Neural progenitor cell (in vitro differentiated cells): ENCODE measurements around the gene MAD2L1BP. TPM values are rescaled to one million over a fixed set of nuclear protein-coding genes. Genes with fewer than 3 reads are reported as not detected.

ENCODE experiments used
- DNase-seq: peaks from one replicate; pipeline ENCODE4 v3.0.0-alpha.2; 2016; ENCODE audit warnings: low spot score
- H2AFZ ChIP-seq: fragments of 200-600 bp; sonication (generic); replicated peaks from 2 replicates; pipeline ENCODE4 v1.6.1; 2016; ENCODE audit warnings: antibody characterized with exemption
- H3F3A ChIP-seq: fragments of 200-600 bp; sonication (generic); 2 replicates; pipeline ENCODE4 v1.6.1; 2016; ENCODE audit warnings: antibody characterized with exemption, low read depth
- H3K27ac ChIP-seq: fragments of 200-600 bp; sonication (generic); 2 replicates; pipeline ENCODE4 v1.5.1; 2016; ENCODE audit warnings: mild to moderate bottlenecking
- H3K27me3 ChIP-seq: fragments of 200-600 bp; sonication (generic); 2 replicates; pipeline ENCODE4 v1.6.1; 2016; ENCODE audit warnings: mild to moderate bottlenecking, moderate library complexity
- H3K36me3 ChIP-seq: fragments of 200-600 bp; sonication (generic); 2 replicates; pipeline ENCODE4 v1.5.1; 2016
- H3K4me1 ChIP-seq: fragments of 200-600 bp; sonication (generic); 2 replicates; pipeline ENCODE4 v1.6.1; 2016; ENCODE audit warnings: mixed run types
- H3K4me2 ChIP-seq: fragments of 200-600 bp; sonication (generic); 2 replicates; pipeline ENCODE4 v1.6.1; 2016
- H3K4me3 ChIP-seq: fragments of 200-600 bp; sonication (generic); 2 replicates; pipeline ENCODE4 v1.5.1; 2016
- H3K79me2 ChIP-seq: fragments of 200-600 bp; sonication (generic); 2 replicates; pipeline ENCODE4 v1.6.1; 2016; ENCODE audit warnings: low read depth
- H3K9ac ChIP-seq: fragments of 200-600 bp; sonication (generic); 2 replicates; pipeline ENCODE4 v1.6.1; 2016
- H3K9me3 ChIP-seq: fragments of 200-600 bp; sonication (generic); 2 replicates; pipeline ENCODE4 v1.5.1; 2016; ENCODE audit warnings: low read depth
- H4K20me1 ChIP-seq: fragments of 200-600 bp; sonication (generic); 2 replicates; pipeline ENCODE4 v1.6.1; 2016; ENCODE audit warnings: low read depth
- H3K27ac Mint-ChIP-seq: 3 replicates; pipeline ENCODE4 v1.8.0; 2021; ENCODE audit warnings: mixed read lengths
- H3K27me3 Mint-ChIP-seq: 2 replicates; pipeline ENCODE4 v1.8.0; 2022; ENCODE audit warnings: low read depth, mild to moderate bottlenecking, inconsistent platforms, moderate library complexity, mixed read lengths; ENCODE audit not compliant: insufficient read depth
- H3K36me3 Mint-ChIP-seq: 3 replicates; pipeline ENCODE4 v1.8.0; 2021; ENCODE audit warnings: mixed read lengths
- H3K4me1 Mint-ChIP-seq: 3 replicates; pipeline ENCODE4 v1.8.0; 2021; ENCODE audit warnings: mixed read lengths
- H3K4me3 Mint-ChIP-seq: 3 replicates; pipeline ENCODE4 v1.8.0; 2021; ENCODE audit warnings: mild to moderate bottlenecking, moderate library complexity, mixed read lengths
- H3K9me3 Mint-ChIP-seq: 3 replicates; pipeline ENCODE4 v1.8.0; 2020; ENCODE audit warnings: mixed read lengths
- CTCF ChIP-seq: fragments of 200-600 bp; sonication (generic); IDR thresholded peaks from 2 replicates; pipeline ENCODE4 v1.5.1; 2017; ENCODE audit warnings: antibody characterized with exemption, mild to moderate bottlenecking
- EZH2 ChIP-seq: fragments of 200-600 bp; sonication (generic); IDR thresholded peaks from 2 replicates; pipeline ENCODE4 v1.6.1; 2017; ENCODE audit warnings: antibody characterized with exemption, mild to moderate bottlenecking, moderate library complexity
- EZH2phosphoT487 ChIP-seq: fragments of 200-600 bp; sonication (generic); IDR thresholded peaks from 2 replicates; pipeline ENCODE4 v1.6.1; 2017; ENCODE audit warnings: antibody characterized with exemption
- total RNA-seq: library from RNA; depleted of rRNA; stranded (reverse); fragments of >200 nt; gene quantifications from 2 replicates; pipeline ENCODE4 v1.2.3, GENCODE V29; 2015; ENCODE audit warnings: low replicate concordance

MAD2L1BP gene
- total RNA-seq, 1 donor from 2014 or later = 52.0 TPM

GRCh38 chr6:43600595-43600994, 35.0 kb upstream of the MAD2L1BP start:
- Mint-ChIP-seq H3K36me3 (peaks cover 6% of the 10 kb centered on the region), H3K4me1 (no peaks in the 10 kb centered on the region), H3K4me3 (no peak overlapping the region), H3K9me3 (no peaks in the 10 kb centered on the region), H3K27me3 (no peaks in the 10 kb centered on the region), H3K27ac (no peak overlapping the region)
- Histone ChIP-seq H3K9me3 (no peaks in the 10 kb centered on the region), H3K9ac (no peak overlapping the region), H3K79me2 (no peaks in the 10 kb centered on the region), H3K27ac (no peak overlapping the region), H3K4me2 (no peak overlapping the region), H4K20me1 (no peaks in the 10 kb centered on the region), H3K36me3 (peaks cover 3% of the 10 kb centered on the region), H3K27me3 (no peaks in the 10 kb centered on the region), H3F3A (no peaks in the 10 kb centered on the region), H3K4me1 (no peaks in the 10 kb centered on the region), H2AFZ (no peak overlapping the region), H3K4me3 (no peak overlapping the region)
- no peak for DNase-seq
- TF ChIP-seq EZH2phosphoT487 (no peak), CTCF (no peak), EZH2 (no peak)

DNA sequence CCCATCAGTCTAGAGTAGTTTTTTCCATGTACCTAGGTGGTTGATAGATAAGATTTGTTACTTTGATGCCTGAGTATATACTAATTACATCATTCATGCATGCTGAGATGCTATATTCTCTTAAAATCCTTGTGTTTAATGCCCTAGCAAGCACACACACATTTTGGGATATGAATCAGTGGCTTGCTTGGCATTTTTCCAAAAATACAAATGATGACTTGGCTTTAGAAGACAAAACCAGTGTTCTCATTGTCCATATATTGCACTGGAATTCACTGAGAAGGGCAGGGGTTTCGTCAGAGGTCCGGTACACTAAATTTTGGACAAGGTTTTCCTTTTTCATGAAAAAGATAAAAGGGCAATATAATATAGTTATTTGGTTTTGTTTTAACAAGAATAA, 31.5 kb upstream of the MAD2L1BP start:
- peaks cover 4% of the 10 kb centered on the region for H3K4me1 Mint-ChIP-seq
- H3K9ac ChIP-seq = no peak overlapping the region
- no peaks in the 10 kb centered on the region for H3K9me3 Mint-ChIP-seq
- H3F3A ChIP-seq = no peaks in the 10 kb centered on the region
- no peak for DNase-seq
- no peaks in the 10 kb centered on the region for H3K27me3 ChIP-seq
- no peak overlapping the region for H3K4me3 ChIP-seq
- H3K9me3 ChIP-seq = no peaks in the 10 kb centered on the region
- peaks cover 3% of the 10 kb centered on the region for H3K36me3 ChIP-seq
- peaks cover 9% of the 10 kb centered on the region for H3K36me3 Mint-ChIP-seq
- no peaks in the 10 kb centered on the region for H4K20me1 ChIP-seq
- H3K79me2 ChIP-seq = no peaks in the 10 kb centered on the region
- no peak overlapping the region for H3K4me3 Mint-ChIP-seq
- no peak for TF ChIP-seq EZH2phosphoT487
- no peak for TF ChIP-seq EZH2
- TF ChIP-seq CTCF = no peak
- no peaks in the 10 kb centered on the region for H3K27me3 Mint-ChIP-seq
- H3K27ac Mint-ChIP-seq = no peak overlapping the region
- no peak overlapping the region for H3K4me2 ChIP-seq
- no peaks in the 10 kb centered on the region for H3K4me1 ChIP-seq
- no peak overlapping the region for H2AFZ ChIP-seq
- H3K27ac ChIP-seq = no peak overlapping the region

- Mint-ChIP-seq H3K4me3 (no peak overlapping the region), H3K4me1 (peaks cover 4% of the 10 kb centered on the region), H3K27me3 (no peaks in the 10 kb centered on the region), H3K9me3 (no peaks in the 10 kb centered on the region), H3K27ac (no peak overlapping the region), H3K36me3 (peaks cover 6% of the 10 kb centered on the region)
- H3K9me3 ChIP-seq = no peaks in the 10 kb centered on the region
- H2AFZ ChIP-seq = no peak overlapping the region
- H3K4me3 ChIP-seq = no peak overlapping the region
- no peak overlapping the region for H3K9ac ChIP-seq
- no peak overlapping the region for H3K27ac ChIP-seq
- no peaks in the 10 kb centered on the region for H3K4me1 ChIP-seq
- H3K27me3 ChIP-seq = no peaks in the 10 kb centered on the region
- TF ChIP-seq CTCF (no peak), EZH2phosphoT487 (no peak), EZH2 (no peak)
- H3F3A ChIP-seq = no peaks in the 10 kb centered on the region
- DNase-seq = no peak
- no peaks in the 10 kb centered on the region for H3K79me2 ChIP-seq
- peaks cover 3% of the 10 kb centered on the region for H3K36me3 ChIP-seq
- no peaks in the 10 kb centered on the region for H4K20me1 ChIP-seq
- H3K4me2 ChIP-seq = no peak overlapping the region
Measured at GRCh38 chr6:43606019-43606418, 29.6 kb upstream of the MAD2L1BP start.
